HG03520 (cell line): Measurements from ENCODE around the gene AMD1.
"Not testable (repeated sequence)": the region's sequence is repeated elsewhere in the genome, so short reads cannot be mapped to it uniquely, and the experiment has no call there.

ENCODE experiments used
- ATAC-seq: cut with Tn5 transposase; IDR thresholded peaks from one replicate; pipeline ENCODE4 v1.9.1; 2021; ENCODE audit warnings: mild to moderate bottlenecking, moderate library complexity; ENCODE audit not compliant: unreplicated experiment

AMD1 gene

DNA sequence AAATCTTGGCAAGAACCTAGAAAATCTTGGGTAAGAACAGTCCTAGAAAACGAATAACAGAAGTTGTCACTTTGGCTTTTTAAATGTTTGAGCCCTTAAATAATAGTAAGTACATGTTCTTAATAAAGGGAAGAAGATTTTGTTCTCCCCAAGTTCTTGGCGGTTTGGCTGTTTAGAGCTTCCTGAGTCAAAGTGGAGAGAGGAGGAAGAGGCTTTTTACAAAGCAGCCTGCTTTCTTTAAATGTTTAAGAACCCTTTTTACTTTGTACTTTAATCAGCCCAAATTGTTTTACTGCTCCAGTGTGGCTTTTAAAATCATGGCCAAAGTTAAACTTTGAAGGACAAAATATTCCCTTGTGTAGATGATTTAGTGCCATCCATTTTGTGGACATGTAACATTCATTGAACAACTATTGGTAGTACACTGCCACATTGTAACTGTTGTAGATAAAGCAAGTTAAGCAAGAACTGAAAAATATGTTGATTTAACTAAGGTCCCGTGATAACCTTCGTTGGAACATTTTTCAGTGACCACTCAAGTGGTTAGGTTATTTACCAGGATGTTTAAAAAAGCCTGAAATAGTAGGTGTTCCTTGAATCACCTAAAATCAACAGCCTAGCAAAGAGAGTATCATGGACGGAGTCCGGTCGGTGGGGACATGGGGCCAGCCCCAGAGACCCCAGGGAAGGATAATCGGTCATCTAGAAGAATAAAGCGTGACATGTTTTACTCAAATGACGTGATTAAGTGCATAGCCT lies 2.4 kb downstream of the AMD1 start:
- ATAC-seq, result no peak

DNA sequence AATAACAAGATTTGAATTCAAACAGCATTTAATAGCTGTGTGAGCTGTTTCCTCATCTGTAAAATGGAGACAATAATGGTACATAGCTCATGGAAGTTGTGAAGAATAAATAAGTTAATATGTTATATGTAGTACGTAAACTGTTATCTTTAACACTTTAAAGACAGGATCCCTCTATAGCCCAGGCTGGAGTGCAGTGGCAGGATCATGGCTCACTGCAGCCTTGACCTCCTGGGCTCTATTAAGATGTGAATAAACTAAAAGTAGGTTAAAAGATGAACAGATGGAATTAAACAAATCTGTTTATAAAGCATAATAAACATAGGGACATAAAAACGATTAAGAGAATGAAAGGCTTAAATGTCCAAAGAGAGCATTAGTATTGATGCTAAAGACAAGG lies 3.0 kb downstream of the AMD1 start:
- ATAC-seq, result no peak

GRCh38 chr6:110878751-110879522 lies 4.4 kb downstream of the AMD1 start:
- no peak for ATAC-seq

GRCh38 chr6:110880651-110881050 lies 6.1 kb downstream of the AMD1 start:
- no peak for ATAC-seq

GRCh38 chr6:110881546-110882273 lies 7.1 kb downstream of the AMD1 start:
- no peak for ATAC-seq

DNA sequence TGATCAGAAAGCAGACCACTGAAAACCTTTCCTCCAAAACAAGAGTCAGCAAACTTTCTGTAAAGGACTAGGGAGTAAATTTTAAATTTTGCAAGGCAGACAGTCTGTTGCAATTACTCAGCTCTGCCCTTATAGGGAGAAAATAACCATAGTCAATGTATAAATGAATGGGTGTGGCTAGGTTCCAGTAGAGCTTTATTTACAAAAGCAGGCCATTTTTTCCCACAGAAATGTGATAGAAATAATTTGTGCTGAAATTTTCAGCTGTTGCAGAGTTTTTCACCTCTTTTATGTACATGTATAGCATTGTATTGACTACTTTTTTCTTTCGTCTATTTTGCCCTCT lies 7.7 kb downstream of the AMD1 start:
- no peak for ATAC-seq

DNA sequence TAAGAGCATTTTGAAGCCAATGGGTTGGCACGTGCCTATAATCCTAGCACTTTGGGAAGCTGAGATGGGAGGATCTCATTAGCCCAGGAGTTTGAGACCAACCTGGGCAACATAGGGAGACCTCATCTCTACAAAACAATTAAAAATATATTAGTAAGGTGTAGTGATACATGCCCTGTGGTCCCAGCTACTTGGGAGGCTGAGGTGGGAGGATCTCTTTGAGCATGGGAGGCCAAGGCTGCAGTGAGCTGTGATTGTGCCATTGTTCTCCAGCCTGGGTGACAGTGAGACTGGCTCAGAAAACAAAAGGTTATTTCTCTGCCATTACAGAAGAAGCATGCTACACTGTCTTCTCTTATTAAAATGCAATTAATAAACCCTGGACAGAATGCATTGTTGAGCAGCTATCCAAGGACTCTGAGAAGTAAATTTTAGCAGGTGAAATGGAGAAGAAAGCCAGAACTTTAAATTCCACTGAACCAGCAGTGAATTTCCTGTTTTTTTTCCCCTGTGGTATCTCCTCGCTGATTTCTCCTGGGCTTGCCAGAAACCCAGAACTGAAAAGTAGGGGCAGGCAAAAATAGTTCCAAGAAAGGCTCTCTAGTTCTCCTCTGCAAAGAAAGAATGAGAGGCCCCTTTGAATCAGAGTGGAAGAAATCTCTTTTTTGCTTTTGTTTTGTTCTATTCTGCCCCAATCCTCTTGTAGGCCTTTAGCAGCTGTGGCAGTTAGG lies 8.4 kb downstream of the AMD1 start:
- ATAC-seq, result no peak

DNA sequence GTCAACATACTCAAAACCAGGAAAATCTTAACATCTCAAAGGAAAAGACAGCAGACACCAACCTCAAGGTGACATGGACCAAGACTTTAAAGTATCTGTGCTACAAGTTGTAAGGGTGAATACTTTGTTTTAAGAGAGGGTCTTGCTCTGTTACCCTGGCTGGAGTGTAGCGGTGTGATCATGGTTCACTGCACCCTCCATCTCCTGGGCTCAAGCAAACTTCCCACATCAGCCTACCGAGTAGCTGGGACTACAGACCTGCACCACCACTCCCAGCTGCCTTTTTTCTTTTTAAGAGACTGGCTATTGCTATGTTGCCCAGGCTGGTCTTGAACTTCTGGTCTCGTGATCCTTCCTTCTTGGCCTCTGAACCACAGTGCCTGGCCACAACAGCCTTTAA lies 9.7 kb downstream of the AMD1 start:
- ATAC-seq, result no peak

GRCh38 chr6:110885526-110885925 lies 10.9 kb downstream of the AMD1 start:
- ATAC-seq, result no peak

DNA sequence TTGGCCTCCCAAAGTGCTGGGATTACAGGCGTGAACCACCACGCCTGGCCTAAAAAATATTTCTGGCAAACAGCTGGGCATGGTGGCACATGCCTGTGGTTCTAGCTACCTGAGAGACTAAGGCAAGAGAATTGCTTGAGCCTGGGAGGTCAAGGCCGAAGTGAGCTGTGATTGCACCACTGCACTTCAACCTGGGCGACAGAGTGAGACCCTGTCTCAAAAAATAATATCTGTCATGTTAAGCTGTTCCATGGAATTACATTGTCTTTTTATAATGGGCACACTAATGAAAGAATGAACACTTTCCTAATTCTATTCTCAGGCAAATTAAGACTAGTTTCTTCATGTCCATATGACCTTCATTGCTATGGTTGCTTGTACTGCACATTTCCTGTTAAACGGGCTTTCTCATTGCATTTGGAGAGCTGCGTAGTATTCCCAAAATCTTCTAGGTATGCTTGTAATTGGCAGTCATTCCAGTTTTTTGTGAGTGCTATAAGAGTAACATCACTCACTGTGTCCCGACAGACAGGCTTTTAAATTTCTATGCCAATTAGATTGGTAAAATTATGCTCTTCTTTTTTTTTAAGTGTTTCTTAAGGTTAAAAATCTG lies 12.1 kb downstream of the AMD1 start:
- ATAC-seq, result no peak

DNA sequence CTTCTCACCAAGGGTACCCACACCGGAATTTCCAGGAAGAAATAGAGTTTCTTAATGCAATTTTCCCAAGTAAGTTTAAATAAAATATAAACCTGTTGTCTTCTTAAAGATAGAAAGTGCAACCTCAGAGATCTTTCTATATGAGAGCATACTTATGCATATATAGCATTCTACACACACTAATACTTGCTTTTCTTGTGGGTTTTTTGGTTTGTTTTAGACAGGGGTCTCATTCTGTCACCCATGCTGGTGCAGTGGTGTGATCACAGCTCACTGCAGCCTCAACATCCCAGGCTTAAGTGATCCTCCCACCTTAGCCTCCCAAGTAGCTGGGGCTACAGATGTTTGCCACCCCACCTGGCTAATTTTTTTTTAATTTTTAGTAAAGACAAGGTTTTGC lies 15.7 kb downstream of the AMD1 start:
- no peak for ATAC-seq

DNA sequence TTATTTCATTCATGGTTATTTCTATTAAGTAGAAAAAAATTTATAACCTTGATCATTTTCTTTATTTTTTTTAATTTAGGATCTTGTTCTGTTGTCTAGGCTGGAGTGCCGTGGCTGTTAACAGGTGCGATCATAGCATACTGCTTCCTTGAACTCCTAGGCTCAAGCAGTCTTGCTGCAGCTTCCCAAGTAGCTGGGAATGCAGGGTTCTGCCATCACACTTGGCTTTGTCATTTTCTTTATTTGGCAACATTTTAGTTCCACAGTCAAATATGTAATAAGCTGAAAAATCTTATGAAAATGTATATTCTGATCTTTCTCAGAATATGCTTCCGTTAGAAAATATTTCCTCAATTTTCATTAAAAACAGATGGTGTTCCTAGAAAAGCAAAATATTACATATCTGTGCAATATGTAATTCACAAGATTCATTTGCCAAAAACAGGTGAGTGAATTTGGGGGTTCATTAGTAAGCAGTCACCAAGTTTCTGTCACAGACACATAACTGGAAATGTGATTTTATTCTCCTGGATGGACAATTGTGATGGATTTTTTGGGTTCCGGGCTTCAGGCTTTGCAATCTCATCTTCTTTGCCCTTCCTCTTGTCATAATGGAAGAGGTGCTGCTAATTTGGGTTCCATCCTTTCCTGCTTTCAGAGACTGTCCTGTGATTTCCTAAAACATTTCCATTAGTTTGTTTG lies 21.5 kb downstream of the AMD1 start:
- no peak for ATAC-seq

DNA sequence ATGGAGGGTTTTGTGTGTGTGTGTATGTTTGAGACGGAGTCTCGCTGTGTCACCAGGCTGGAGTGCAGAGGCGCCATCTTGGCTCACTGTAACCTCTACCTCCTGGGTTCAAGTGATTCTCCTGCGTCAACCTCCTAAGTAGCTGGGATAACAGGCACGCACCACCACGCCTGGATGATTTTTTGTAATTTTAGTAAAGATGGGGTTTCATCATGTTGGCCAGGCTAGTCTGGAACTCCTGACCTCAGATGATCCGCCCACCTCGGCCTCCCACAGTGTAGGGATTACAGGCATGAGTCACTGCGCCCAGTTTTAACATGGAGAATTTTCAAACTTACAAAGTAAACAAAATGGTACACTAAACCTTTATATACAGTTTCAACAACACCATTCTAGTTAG lies 22.8 kb downstream of the AMD1 start:
- no peak for ATAC-seq

- ATAC-seq, result no peak
Observed at GRCh38 chr6:110898111-110898510, 23.5 kb downstream of the AMD1 start.

GRCh38 chr6:110900028-110900598 lies 25.5 kb downstream of the AMD1 start:
- no peak for ATAC-seq

GRCh38 chr6:110901601-110902000 lies 27.0 kb downstream of the AMD1 start:
- not testable (repeated sequence) for ATAC-seq

DNA sequence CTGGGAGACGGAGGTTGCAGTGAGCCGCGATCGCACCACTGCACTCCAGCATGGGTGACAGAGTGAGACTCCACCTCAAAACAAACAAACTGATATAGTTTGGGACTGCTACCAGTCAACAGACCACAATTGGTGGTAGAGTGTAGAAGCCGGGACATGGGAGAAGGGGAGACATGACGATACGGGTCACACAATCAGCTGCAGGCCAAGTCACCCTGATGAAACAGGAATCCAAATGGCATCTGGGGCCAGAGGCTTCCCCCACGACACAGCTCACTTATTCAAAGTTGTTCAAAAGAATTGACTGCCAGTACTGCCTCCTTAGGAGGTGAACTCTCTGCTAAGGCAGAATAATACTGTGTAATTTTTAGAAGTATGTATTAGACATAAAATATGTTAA lies 27.5 kb downstream of the AMD1 start:
- ATAC-seq, result no peak

- not testable (repeated sequence) for ATAC-seq
Observed at GRCh38 chr6:110906273-110906672, 31.7 kb downstream of the AMD1 start.

DNA sequence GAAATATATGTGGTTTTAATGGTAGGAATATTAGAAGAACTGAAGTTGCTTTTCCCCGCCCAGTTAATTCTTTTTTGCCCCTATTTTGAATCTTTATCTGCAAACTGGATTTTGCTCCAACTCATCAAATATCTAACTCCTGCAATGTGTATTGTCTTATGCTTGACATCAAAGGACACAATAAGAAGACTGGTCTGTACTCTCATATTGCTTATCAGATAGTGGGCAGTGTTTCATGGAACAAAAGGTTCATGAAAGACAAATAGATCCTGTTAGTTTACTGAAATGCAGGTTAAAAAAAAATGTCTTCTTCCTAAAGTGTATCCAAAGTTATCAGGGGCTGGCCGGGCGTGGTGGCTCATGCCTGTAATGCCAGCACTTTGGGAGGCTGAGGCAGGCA lies 56.2 kb downstream of the AMD1 start:
- ATAC-seq, result no peak

- no peak for ATAC-seq
Observed at GRCh38 chr6:110933912-110934311, 59.3 kb downstream of the AMD1 start.
